ENCODE data around the gene PTPRD.

PTPRD gene

DNA sequence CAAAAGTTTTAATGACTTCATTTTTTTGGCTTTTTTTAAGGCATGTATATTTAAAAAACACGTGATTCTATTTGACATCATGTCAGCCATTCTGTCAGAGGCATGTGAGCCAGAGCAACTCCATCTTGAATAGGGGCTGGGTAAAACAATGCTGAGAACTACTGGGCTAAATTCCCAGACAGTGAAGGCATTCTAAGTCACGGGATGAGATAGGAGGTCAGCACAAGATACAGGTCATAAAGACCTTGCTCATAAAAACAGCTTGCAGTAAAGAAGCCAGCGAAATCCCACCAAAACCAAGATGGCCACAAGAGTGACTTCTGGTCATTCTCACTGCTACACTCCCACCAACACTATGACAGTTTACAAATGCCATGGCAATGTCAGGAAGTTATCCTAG is 1812.6 kb downstream of the PTPRD start:
- DNase-seq: no peak

GRCh38 chr9:8799615-8800014 is 1813.2 kb downstream of the PTPRD start:
- no peak for DNase-seq

DNA sequence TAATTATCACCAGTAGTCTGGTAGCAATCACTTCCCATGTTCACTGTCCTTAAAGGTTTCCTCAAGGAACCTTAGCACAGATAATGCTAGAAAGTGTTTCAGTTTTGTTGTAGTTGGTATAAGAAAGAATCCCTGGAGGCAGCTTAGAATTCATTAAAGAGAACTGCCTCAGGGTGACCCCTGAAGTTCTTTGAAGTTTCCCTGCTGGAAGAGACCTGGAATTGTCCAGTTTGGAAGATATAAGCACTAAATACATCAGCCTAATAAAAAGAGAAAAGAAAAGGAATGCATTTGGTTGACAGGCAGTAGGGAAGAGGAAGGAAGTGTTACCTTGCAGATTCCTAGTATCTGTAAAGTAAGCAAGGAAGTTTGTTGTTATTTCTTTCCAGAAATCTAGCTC is 1813.6 kb downstream of the PTPRD start:
- DNase-seq: no peak

GRCh38 chr9:8784838-8785237 is 1828.0 kb downstream of the PTPRD start:
- DNase-seq: no peak

DNA sequence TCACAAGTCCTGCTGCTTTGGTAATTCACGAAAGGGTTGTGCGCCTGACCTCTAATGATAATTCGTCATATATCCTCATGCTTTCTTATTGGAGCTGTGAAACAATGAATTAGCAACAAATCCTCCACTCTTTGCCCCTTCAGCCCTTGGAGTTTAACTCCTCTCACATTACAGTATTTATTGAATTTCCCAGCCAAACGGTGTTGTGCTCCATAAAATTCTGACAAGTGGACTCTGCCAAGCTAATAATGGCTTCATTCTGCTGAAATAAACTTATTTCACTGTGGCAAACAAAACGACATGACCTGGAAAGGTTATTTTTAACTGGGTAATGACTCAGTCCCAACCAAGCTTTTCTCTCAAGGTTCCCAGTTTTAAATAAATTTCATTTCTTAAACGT is 1828.9 kb downstream of the PTPRD start:
- DNase-seq: no peak

DNA sequence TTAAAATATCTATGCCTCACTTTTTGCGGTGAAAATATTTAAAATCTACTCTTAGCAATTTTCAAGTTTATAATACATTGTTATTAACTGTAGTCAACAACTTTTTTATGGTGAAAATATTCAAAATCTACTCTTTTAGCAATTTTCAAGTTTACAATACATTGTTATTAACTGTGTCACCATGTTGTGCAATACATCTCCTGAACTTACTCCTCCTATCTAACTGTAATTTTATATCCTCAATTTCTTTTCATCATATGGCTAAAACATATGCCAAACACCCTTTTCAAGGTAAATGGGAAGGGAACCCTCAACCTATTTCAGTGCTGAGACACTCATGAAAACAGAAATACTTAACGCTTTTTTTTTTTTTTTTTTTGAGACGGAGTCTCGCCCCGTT is 1830.6 kb downstream of the PTPRD start:
- DNase-seq: no peak

DNA sequence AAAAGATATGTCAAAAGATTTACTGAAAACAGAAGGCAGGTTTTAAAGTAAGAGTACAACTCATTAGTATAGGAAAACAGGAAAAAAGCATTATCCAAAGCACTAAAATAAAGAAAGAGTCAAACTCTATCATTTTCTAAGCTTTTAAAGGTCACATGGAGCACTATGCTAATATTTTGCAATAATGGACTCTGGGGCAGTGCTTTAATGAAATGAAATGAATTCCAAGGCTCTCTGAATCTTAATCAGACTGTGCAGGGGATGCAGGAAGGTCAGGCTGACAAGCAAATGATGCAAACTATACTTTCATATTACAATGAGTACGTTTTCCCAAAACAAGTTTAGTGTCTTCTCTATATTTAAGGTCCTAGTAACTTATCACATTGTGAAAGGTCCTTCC is 1831.3 kb downstream of the PTPRD start:
- DNase-seq: no peak

GRCh38 chr9:8780386-8780785 is 1832.4 kb downstream of the PTPRD start:
- no peak for DNase-seq

- DNase-seq: no peak
Measured at GRCh38 chr9:8779478-8779877, 1833.3 kb downstream of the PTPRD start.

GRCh38 chr9:8778356-8778755 is 1834.4 kb downstream of the PTPRD start:
- no peak for DNase-seq

- no peak for DNase-seq
Measured at GRCh38 chr9:8772302-8772701, 1840.5 kb downstream of the PTPRD start.

GRCh38 chr9:8769153-8769552 is 1843.6 kb downstream of the PTPRD start:
- no peak for DNase-seq

DNA sequence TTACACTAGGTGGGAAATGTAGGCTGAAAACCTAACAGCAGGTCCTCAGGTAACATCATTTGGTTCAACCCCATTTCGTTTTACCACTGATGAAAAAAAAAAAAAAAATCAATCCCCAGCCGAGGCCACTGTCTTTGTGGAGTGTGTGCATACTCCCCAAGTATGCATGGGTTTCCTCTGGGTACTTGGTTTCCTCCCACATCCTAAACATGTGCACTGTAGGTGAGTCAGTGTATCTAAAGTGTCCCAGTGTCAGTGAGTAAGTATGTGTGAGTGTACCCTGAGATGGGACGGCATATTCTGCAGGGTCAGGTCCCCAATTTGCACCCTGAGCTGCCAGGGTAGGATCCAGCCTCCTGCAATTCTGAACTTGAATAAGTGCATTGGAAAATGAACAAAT is 1846.7 kb downstream of the PTPRD start:
- DNase-seq: no peak

DNA sequence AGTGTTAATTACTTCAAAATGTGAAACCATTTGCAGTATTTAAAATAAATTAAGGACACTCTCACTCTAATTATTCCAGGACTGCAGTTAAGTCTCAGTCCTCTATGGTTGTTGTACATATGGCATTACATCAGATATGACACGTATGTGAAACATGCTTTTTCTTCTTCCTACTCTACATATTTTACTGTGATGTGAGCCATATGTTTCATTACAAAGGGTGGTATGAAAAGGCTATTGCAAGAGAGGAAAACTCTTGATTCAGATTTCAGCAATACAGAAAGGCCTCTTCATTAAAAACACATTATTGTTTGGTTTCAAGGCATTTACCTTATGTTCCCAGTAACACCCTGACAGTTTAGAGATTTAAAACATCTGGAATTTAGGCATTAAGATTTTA is 1848.8 kb downstream of the PTPRD start:
- no peak for DNase-seq

DNA sequence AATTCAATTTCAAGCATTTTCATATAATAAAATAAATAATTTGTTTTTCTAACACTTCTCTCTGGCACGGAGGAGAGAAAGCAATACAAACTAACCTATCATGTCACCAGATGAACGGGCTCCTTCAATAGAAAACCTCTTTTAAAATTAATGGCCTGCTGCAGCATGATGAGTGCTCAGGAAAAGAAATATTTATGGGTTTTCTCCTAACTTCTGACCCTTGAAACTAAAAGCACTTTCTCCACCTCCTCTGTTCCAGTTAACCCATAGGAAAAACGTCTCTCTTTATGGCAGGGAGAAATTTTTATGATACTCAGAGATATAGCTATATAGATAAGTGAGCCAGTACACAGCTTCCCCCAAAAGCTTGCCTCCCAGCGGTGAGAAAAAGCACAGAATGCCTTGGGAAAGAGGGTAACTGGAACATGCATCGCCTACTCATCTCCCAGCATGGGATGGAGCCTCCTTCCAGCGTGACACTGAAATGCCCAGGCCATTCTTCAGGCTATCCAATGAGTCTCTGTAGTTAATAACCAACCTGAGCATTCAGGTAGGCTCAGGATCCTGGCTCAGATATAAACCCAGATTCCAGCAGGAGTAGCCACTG is 1850.2 kb downstream of the PTPRD start:
- DNase-seq: no peak

GRCh38 chr9:8760000-8760767 is 1852.6 kb downstream of the PTPRD start:
- no peak for DNase-seq

- DNase-seq: no peak
Measured at GRCh38 chr9:8757881-8758280, 1854.9 kb downstream of the PTPRD start.

- DNase-seq: no peak
Measured at GRCh38 chr9:8754751-8755150, 1858.1 kb downstream of the PTPRD start.

DNA sequence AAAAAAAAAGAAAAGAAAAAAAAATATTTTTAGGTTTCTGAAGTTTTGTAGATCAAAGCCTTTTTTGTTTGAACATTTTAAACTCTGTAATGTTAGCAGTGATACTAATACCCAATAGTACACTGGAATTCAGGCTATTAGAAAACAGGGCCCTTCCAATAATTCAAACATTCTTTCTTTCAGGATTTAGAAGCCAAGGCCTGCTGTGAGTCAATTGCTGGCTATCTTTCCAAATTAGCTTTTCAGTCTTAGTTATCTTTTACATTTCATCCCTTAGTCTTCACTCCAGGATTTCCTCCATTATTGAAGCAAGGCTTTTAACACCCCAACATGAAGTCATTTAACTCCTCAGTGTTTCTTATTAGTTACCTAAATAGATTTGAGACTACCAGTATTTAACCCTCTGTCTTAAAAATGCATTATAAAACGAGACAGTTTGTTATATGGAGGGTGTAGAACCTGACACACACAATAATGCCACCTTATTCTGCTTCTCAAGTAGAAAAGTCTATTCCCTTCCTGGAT is 1861.3 kb downstream of the PTPRD start:
- no peak for DNase-seq

DNA sequence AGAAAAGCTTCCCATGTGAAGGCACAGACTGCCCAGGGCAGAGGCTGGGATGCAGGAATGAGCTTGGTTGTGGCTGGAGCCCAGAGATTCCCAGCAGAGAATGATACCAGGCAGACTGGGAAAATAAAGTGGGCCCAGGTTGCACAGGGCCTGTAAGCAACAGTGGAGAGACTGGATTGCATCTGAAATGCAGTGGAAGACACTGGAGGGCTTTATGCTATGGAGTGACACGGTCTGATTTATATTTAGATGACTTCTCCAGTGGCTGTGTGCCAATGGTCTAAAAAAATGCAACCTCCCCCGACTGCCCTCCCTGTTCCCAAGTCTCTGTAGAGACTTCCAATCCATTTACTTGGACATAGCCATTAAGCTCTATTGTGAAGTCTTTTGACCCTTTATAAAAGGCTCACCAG is 1862.2 kb downstream of the PTPRD start:
- no peak for DNase-seq

DNA sequence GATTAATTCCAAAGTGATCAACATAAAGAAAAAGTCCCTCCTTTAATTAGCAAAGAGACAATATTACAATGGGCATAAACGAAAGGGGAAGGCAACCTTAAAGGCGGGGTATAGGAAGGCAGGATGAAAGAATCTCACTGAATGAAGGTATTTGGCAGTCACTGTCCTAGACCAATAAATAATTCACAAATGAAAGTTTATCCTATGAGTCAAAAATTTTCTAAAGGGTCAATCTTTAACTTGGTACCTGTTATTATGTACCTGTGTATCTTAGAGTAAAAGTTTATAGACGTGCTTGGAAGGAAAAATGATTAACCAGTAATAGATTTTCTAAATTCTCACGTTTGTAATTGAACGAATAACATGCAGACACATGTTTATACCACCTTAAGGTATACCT is 1867.5 kb downstream of the PTPRD start:
- DNase-seq: no peak

DNA sequence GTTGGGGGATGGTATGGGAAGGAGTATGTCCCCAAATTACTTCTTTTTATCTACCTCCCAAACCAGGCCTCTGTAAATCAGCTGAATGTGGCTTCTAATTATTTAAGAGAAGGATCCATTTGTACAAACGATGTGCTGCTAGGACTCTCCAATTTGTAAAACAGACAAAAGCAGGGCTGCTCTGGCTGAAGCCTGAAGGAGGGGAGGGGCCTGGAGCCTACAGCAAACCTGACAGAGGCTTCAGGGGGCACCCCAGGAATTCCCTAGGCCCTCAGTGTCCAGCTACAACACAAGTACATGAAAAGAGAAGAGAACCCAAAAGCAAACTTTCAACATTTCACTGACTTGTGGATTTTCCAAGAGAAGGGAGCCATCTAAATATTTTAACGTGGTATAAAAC is 1873.9 kb downstream of the PTPRD start:
- DNase-seq: no peak

- no peak for DNase-seq
Measured at GRCh38 chr9:8736805-8737204, 1876.0 kb downstream of the PTPRD start.

DNA sequence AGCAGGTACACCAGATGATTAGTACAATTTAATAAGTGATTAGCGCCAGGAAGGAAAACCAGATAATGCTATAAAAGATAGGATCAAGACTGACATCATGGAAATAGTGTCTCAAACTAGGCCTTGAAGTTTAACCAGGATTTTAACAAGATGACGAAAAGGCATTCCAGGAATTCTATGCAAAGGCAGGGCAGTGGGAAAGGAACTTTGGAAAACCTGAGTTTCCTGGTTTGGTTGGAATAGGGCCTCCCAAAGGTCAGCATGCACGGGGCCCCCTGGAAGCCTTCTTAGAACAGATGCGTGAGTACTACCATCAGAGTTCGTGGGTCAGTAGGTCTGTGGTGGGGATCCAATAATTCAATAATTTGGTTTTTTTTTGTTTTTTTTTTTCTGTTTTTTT is 1878.0 kb downstream of the PTPRD start:
- no peak for DNase-seq
